Activated naive CD4-positive, alpha-beta T cell treated with anti-CD3 and anti-CD28 coated beads, Interleukin-2, amount 50 U/mL, for 24 hours (primary cell): Measurements from ENCODE around the gene CYP26C1.

ENCODE experiments used
- H3K27ac Mint-ChIP-seq: one replicate; pipeline ENCODE4 v1.8.0; 2021; ENCODE audit warnings: mild to moderate bottlenecking, mixed read lengths
- H3K27me3 Mint-ChIP-seq: one replicate; pipeline ENCODE4 v1.8.0; 2021; ENCODE audit warnings: mixed read lengths
- H3K36me3 Mint-ChIP-seq: one replicate; pipeline ENCODE4 v1.8.0; 2021; ENCODE audit warnings: mixed read lengths
- H3K4me1 Mint-ChIP-seq: one replicate; pipeline ENCODE4 v1.8.0; 2021; ENCODE audit warnings: mixed read lengths
- H3K4me3 Mint-ChIP-seq: one replicate; pipeline ENCODE4 v1.8.0; 2021; ENCODE audit warnings: mild to moderate bottlenecking, mixed read lengths
- H3K9me3 Mint-ChIP-seq: one replicate; pipeline ENCODE4 v1.8.0; 2021; ENCODE audit warnings: mixed read lengths

Gene CYP26C1

GRCh38 chr10:93059975-93060886 lies at the start of gene CYP26C1:
Gene CYP26C1, plus strand, starts transcription at chr10:93060798. Its CDS starts 466 bp downstream, at chr10:93061264.
- Mint-ChIP-seq H3K4me1 (peaks cover 21% of the 10 kb centered on the region), H3K27ac (no peak within 1 kb of the TSS), H3K4me3 (peak within 1 kb of the TSS; percentile 23), H3K36me3 (peaks cover 22% of the 10 kb centered on the region), H3K27me3 (peaks cover 18% of the 10 kb centered on the region), H3K9me3 (no peaks in the 10 kb centered on the region)

- H3K4me3 Mint-ChIP-seq: no peak overlapping the region
- H3K4me1 Mint-ChIP-seq: no peaks in the 10 kb centered on the region
- H3K27me3 Mint-ChIP-seq: no peaks in the 10 kb centered on the region
- no peaks in the 10 kb centered on the region for H3K9me3 Mint-ChIP-seq
- peaks cover 12% of the 10 kb centered on the region for H3K36me3 Mint-ChIP-seq
- H3K27ac Mint-ChIP-seq: no peak overlapping the region
These were observed 44.9 kb upstream of the CYP26C1 start for GRCh38 chr10:93015722-93016121.

GRCh38 chr10:93023013-93023650 lies 37.5 kb upstream of the CYP26C1 start:
- H3K4me3 Mint-ChIP-seq: no peak overlapping the region
- H3K4me1 Mint-ChIP-seq: no peaks in the 10 kb centered on the region
- no peaks in the 10 kb centered on the region for H3K9me3 Mint-ChIP-seq
- no peaks in the 10 kb centered on the region for H3K27me3 Mint-ChIP-seq
- H3K36me3 Mint-ChIP-seq: peaks cover 12% of the 10 kb centered on the region
- no peak overlapping the region for H3K27ac Mint-ChIP-seq

- Mint-ChIP-seq H3K9me3 (no peaks in the 10 kb centered on the region), H3K36me3 (peaks cover 10% of the 10 kb centered on the region), H3K27ac (no peak overlapping the region)
These were observed 34.5 kb upstream of the CYP26C1 start for GRCh38 chr10:93026072-93026471.

GRCh38 chr10:93027508-93027907 lies 33.1 kb upstream of the CYP26C1 start:
- H3K27ac Mint-ChIP-seq: no peak overlapping the region
- H3K4me1 Mint-ChIP-seq: no peaks in the 10 kb centered on the region
- H3K9me3 Mint-ChIP-seq: no peaks in the 10 kb centered on the region
- H3K4me3 Mint-ChIP-seq: no peak overlapping the region
- peaks cover 10% of the 10 kb centered on the region for H3K36me3 Mint-ChIP-seq
- no peaks in the 10 kb centered on the region for H3K27me3 Mint-ChIP-seq

More at GRCh38 chr10:93026072-93026471, 34.5 kb upstream of the CYP26C1 start:
- H3K4me1 Mint-ChIP-seq: no peaks in the 10 kb centered on the region
- no peaks in the 10 kb centered on the region for H3K27me3 Mint-ChIP-seq
- no peak overlapping the region for H3K4me3 Mint-ChIP-seq

GRCh38 chr10:93028883-93029282 lies 31.7 kb upstream of the CYP26C1 start:
- Mint-ChIP-seq H3K36me3 (peaks cover 9% of the 10 kb centered on the region), H3K27me3 (no peaks in the 10 kb centered on the region), H3K4me1 (no peaks in the 10 kb centered on the region), H3K9me3 (no peaks in the 10 kb centered on the region), H3K27ac (no peak overlapping the region), H3K4me3 (no peak overlapping the region)

GRCh38 chr10:93030409-93030808 lies 30.2 kb upstream of the CYP26C1 start:
- H3K4me1 Mint-ChIP-seq: no peaks in the 10 kb centered on the region
- H3K4me3 Mint-ChIP-seq: no peak overlapping the region
- peaks cover 6% of the 10 kb centered on the region for H3K36me3 Mint-ChIP-seq
- H3K9me3 Mint-ChIP-seq: no peaks in the 10 kb centered on the region
- no peaks in the 10 kb centered on the region for H3K27me3 Mint-ChIP-seq
- H3K27ac Mint-ChIP-seq: no peak overlapping the region

GRCh38 chr10:93032105-93032808 lies 28.3 kb upstream of the CYP26C1 start:
- no peaks in the 10 kb centered on the region for H3K9me3 Mint-ChIP-seq
- H3K27ac Mint-ChIP-seq: no peak overlapping the region
- H3K4me3 Mint-ChIP-seq: no peak overlapping the region
- H3K4me1 Mint-ChIP-seq: no peaks in the 10 kb centered on the region
- no peaks in the 10 kb centered on the region for H3K27me3 Mint-ChIP-seq
- peaks cover 1% of the 10 kb centered on the region for H3K36me3 Mint-ChIP-seq

- no peaks in the 10 kb centered on the region for H3K9me3 Mint-ChIP-seq
- H3K27ac Mint-ChIP-seq: no peak overlapping the region
- H3K27me3 Mint-ChIP-seq: no peaks in the 10 kb centered on the region
- peaks cover 1% of the 10 kb centered on the region for H3K36me3 Mint-ChIP-seq
- H3K4me1 Mint-ChIP-seq: no peaks in the 10 kb centered on the region
- H3K4me3 Mint-ChIP-seq: no peak overlapping the region
These were observed 27.8 kb upstream of the CYP26C1 start for GRCh38 chr10:93032809-93033137.

- Mint-ChIP-seq H3K27me3 (no peaks in the 10 kb centered on the region), H3K9me3 (no peaks in the 10 kb centered on the region), H3K27ac (no peak overlapping the region), H3K4me1 (no peaks in the 10 kb centered on the region), H3K36me3 (peaks cover 1% of the 10 kb centered on the region), H3K4me3 (no peak overlapping the region)
These were observed 26.2 kb upstream of the CYP26C1 start for GRCh38 chr10:93034426-93034825.

- Mint-ChIP-seq H3K9me3 (no peaks in the 10 kb centered on the region), H3K4me3 (no peak overlapping the region), H3K36me3 (peaks cover 14% of the 10 kb centered on the region), H3K4me1 (no peaks in the 10 kb centered on the region), H3K27me3 (no peaks in the 10 kb centered on the region), H3K27ac (no peak overlapping the region)
These were observed 21.5 kb upstream of the CYP26C1 start for GRCh38 chr10:93039110-93039509.

GRCh38 chr10:93039721-93040120 lies 20.9 kb upstream of the CYP26C1 start:
- no peaks in the 10 kb centered on the region for H3K4me1 Mint-ChIP-seq
- peaks cover 14% of the 10 kb centered on the region for H3K36me3 Mint-ChIP-seq
- H3K4me3 Mint-ChIP-seq: no peak overlapping the region
- H3K27ac Mint-ChIP-seq: no peak overlapping the region
- no peaks in the 10 kb centered on the region for H3K9me3 Mint-ChIP-seq
- H3K27me3 Mint-ChIP-seq: no peaks in the 10 kb centered on the region

- no peak overlapping the region for H3K27ac Mint-ChIP-seq
- H3K27me3 Mint-ChIP-seq: peaks cover 2% of the 10 kb centered on the region
- peaks cover 22% of the 10 kb centered on the region for H3K36me3 Mint-ChIP-seq
- no peaks in the 10 kb centered on the region for H3K4me1 Mint-ChIP-seq
- no peaks in the 10 kb centered on the region for H3K9me3 Mint-ChIP-seq
- H3K4me3 Mint-ChIP-seq: no peak overlapping the region
These were observed 6.1 kb upstream of the CYP26C1 start for GRCh38 chr10:93054486-93054885.

GRCh38 chr10:93058139-93058538 lies 2.5 kb upstream of the CYP26C1 start:
- no peak overlapping the region for H3K4me3 Mint-ChIP-seq

GRCh38 chr10:93060887-93061593 lies 442 bp downstream of the CYP26C1 start:
- Mint-ChIP-seq H3K4me3 (no peak overlapping the region), H3K27ac (no peak overlapping the region)

More at GRCh38 chr10:93058139-93058538, 2.5 kb upstream of the CYP26C1 start:
- Mint-ChIP-seq H3K9me3 (no peaks in the 10 kb centered on the region), H3K4me1 (peaks cover 19% of the 10 kb centered on the region), H3K27ac (no peak overlapping the region), H3K27me3 (peaks cover 8% of the 10 kb centered on the region), H3K36me3 (peaks cover 22% of the 10 kb centered on the region)

More at GRCh38 chr10:93060887-93061593, 442 bp downstream of the CYP26C1 start:
- Mint-ChIP-seq H3K36me3 (peaks cover 19% of the 10 kb centered on the region), H3K9me3 (no peaks in the 10 kb centered on the region), H3K4me1 (peaks cover 25% of the 10 kb centered on the region), H3K27me3 (peaks cover 19% of the 10 kb centered on the region)
